Astrocyte (in vitro differentiated cells and primary cell): Measurements from ENCODE around the gene IKZF5. TPM values are rescaled to one million over a fixed set of nuclear protein-coding genes. Genes with fewer than 3 reads are reported as not detected.

ENCODE experiments used
- DNase-seq: peaks from one replicate; pipeline ENCODE4 v3.0.0-alpha.2; 2010; ENCODE audit warnings: low read depth
- FAIRE-seq: peaks from 2 replicates; lab custom pipeline; 2011; peaks lifted over from hg19 to GRCh38; lab: Jason Lieb, UNC
- H2AFZ ChIP-seq: 2 replicates; pipeline ENCODE4 v1.6.0; 2012; ENCODE audit warnings: low read depth, low read length, inconsistent platforms
- H3K27ac ChIP-seq: 2 replicates; pipeline ENCODE4 v1.5.1; 2011; ENCODE audit warnings: low read depth, low read length, inconsistent platforms
- H3K27me3 ChIP-seq: 2 replicates; pipeline ENCODE4 v1.6.0; 2011; ENCODE audit warnings: low read length, inconsistent platforms; ENCODE audit not compliant: insufficient read depth
- H3K36me3 ChIP-seq: 2 replicates; pipeline ENCODE4 v1.5.1; 2011; ENCODE audit warnings: low read length, inconsistent platforms; ENCODE audit not compliant: insufficient read depth
- H3K4me1 ChIP-seq: 2 replicates; pipeline ENCODE4 v1.5.1; 2011; ENCODE audit warnings: low read length, inconsistent platforms; ENCODE audit not compliant: insufficient read depth
- H3K4me2 ChIP-seq: 2 replicates; pipeline ENCODE4 v1.6.0; 2012; ENCODE audit warnings: low read length, inconsistent platforms
- H3K4me3 ChIP-seq: 2 replicates; pipeline ENCODE4 v1.5.1; 2011; ENCODE audit warnings: low read depth, mild to moderate bottlenecking, low read length, inconsistent platforms; ENCODE audit not compliant: insufficient read depth
- H3K79me2 ChIP-seq: 2 replicates; pipeline ENCODE4 v1.6.0; 2012; ENCODE audit warnings: mild to moderate bottlenecking, low read length, inconsistent platforms; ENCODE audit not compliant: insufficient read depth
- H3K9ac ChIP-seq: 2 replicates; pipeline ENCODE4 v1.6.0; 2012; ENCODE audit warnings: mild to moderate bottlenecking, low read length, inconsistent platforms
- H3K9me3 ChIP-seq: 2 replicates; pipeline ENCODE4 v1.5.1; 2012; ENCODE audit warnings: low read depth, mild to moderate bottlenecking, low read length, inconsistent platforms; ENCODE audit not compliant: insufficient read depth
- H4K20me1 ChIP-seq: 2 replicates; pipeline ENCODE4 v1.6.0; 2012; ENCODE audit warnings: low read length, inconsistent platforms; ENCODE audit not compliant: insufficient read depth
- H3K27ac Mint-ChIP-seq: one replicate; pipeline ENCODE4 v1.8.0; 2021; ENCODE audit warnings: mild to moderate bottlenecking, mixed read lengths; ENCODE audit not compliant: unreplicated experiment
- H3K27me3 Mint-ChIP-seq: one replicate; pipeline ENCODE4 v1.8.0; 2021; ENCODE audit warnings: low read depth, mixed read lengths; ENCODE audit not compliant: unreplicated experiment
- H3K36me3 Mint-ChIP-seq: one replicate; pipeline ENCODE4 v1.8.0; 2021; ENCODE audit warnings: low read depth, mixed read lengths; ENCODE audit not compliant: unreplicated experiment
- H3K4me1 Mint-ChIP-seq: one replicate; pipeline ENCODE4 v1.8.0; 2021; ENCODE audit warnings: low read depth, mixed read lengths; ENCODE audit not compliant: unreplicated experiment
- H3K4me3 Mint-ChIP-seq: one replicate; pipeline ENCODE4 v1.8.0; 2021; ENCODE audit warnings: mild to moderate bottlenecking, moderate library complexity, mixed read lengths; ENCODE audit not compliant: unreplicated experiment
- H3K9me3 Mint-ChIP-seq: one replicate; pipeline ENCODE4 v1.8.0; 2021; ENCODE audit warnings: mild to moderate bottlenecking, mixed read lengths; ENCODE audit not compliant: unreplicated experiment
- EZH2 ChIP-seq: IDR thresholded peaks from 2 replicates; pipeline ENCODE4 v1.6.1; 2012; ENCODE audit warnings: mild to moderate bottlenecking, low read length, inconsistent platforms; ENCODE audit not compliant: insufficient read depth
- total RNA-seq: library from RNA; stranded (reverse); gene quantifications from 2 replicates; pipeline ENCODE4 v1.2.1, GENCODE V29; 2021
- TF ChIP-seq, protein P1 (sequence below): IDR thresholded peaks from 2 replicates; pipeline ENCODE4 v1.5.1; 2011; ENCODE audit warnings: low read depth, mild to moderate bottlenecking, inconsistent platforms, low read length, moderate library complexity; ENCODE audit not compliant: insufficient read depth

The IKZF5 gene
- total RNA-seq, 1 donor from 2014 or later, result 10.8 TPM

DNA sequence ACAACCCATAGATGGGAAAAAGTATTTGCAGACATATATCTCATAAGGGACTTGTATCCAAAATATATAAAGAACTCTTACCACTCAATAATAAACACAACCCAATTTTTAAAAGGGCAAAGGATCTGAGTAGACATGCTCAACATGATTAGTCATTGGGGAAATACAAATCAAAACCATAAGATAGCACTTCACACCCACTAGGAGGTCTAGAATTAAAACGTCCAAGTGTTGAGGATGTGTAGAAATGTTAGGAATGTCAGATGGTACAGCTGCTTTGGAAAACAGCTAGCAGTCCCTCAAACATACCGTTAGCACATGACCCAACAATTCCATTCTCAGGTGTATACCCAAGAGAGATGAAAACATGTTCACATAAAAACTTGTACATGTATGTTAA, 20.1 kb downstream of the IKZF5 start:
- no peak for FAIRE-seq
- H3K4me3 ChIP-seq, result no peak overlapping the region
- Mint-ChIP-seq H3K4me1 (peaks cover 5% of the 10 kb centered on the region), H3K9me3 (no peaks in the 10 kb centered on the region), H3K27me3 (no peaks in the 10 kb centered on the region), H3K4me3 (no peak overlapping the region), H3K27ac (peak overlapping the region; percentile 47), H3K36me3 (peaks cover 2% of the 10 kb centered on the region)
- no peaks in the 10 kb centered on the region for H4K20me1 ChIP-seq
- H3K9ac ChIP-seq, result no peak overlapping the region
- H3K4me2 ChIP-seq, result no peak overlapping the region
- no peak for TF ChIP-seq EZH2
- TF ChIP-seq, protein P1, sequence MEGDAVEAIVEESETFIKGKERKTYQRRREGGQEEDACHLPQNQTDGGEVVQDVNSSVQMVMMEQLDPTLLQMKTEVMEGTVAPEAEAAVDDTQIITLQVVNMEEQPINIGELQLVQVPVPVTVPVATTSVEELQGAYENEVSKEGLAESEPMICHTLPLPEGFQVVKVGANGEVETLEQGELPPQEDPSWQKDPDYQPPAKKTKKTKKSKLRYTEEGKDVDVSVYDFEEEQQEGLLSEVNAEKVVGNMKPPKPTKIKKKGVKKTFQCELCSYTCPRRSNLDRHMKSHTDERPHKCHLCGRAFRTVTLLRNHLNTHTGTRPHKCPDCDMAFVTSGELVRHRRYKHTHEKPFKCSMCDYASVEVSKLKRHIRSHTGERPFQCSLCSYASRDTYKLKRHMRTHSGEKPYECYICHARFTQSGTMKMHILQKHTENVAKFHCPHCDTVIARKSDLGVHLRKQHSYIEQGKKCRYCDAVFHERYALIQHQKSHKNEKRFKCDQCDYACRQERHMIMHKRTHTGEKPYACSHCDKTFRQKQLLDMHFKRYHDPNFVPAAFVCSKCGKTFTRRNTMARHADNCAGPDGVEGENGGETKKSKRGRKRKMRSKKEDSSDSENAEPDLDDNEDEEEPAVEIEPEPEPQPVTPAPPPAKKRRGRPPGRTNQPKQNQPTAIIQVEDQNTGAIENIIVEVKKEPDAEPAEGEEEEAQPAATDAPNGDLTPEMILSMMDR, result no peak
- no peak overlapping the region for H3K27ac ChIP-seq
- H3K79me2 ChIP-seq, result no peaks in the 10 kb centered on the region
- H3K4me1 ChIP-seq, result no peaks in the 10 kb centered on the region
- DNase-seq, result no peak
- H3K9me3 ChIP-seq, result no peaks in the 10 kb centered on the region
- H2AFZ ChIP-seq, result no peak overlapping the region
- no peaks in the 10 kb centered on the region for H3K27me3 ChIP-seq
- H3K36me3 ChIP-seq, result peaks cover 3% of the 10 kb centered on the region

DNA sequence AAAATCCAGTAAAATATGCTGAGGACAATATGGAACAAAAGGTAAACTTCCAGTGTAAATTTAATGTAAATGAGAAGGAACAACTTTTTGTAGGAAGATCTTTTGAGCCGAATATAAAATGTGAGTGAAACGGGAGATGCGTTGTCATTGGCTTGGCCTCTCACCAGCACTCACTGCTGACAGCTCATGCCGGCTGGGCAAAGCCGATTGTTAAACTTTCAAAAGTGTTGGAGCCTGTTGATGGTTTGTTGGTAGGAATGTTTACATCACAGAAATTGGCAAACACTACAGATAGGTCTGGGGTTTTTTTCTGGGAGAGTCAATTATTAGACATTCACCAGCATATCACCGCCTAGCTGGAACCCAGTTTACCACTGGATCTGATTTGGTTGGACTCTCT, 22.3 kb downstream of the IKZF5 start:
- H3K4me2 ChIP-seq, result no peak overlapping the region
- peaks cover 5% of the 10 kb centered on the region for H3K4me1 Mint-ChIP-seq
- no peaks in the 10 kb centered on the region for H3K4me1 ChIP-seq
- H3K79me2 ChIP-seq, result peaks cover 3% of the 10 kb centered on the region
- H3K9me3 ChIP-seq, result no peaks in the 10 kb centered on the region
- no peak for FAIRE-seq
- no peak overlapping the region for H2AFZ ChIP-seq
- H3K9me3 Mint-ChIP-seq, result no peaks in the 10 kb centered on the region
- H3K4me3 ChIP-seq, result no peak overlapping the region
- no peak for DNase-seq
- no peak overlapping the region for H3K27ac Mint-ChIP-seq
- no peaks in the 10 kb centered on the region for H4K20me1 ChIP-seq
- peaks cover 2% of the 10 kb centered on the region for H3K36me3 Mint-ChIP-seq
- no peak for TF ChIP-seq EZH2
- TF ChIP-seq, protein P1, result no peak
- no peak overlapping the region for H3K27ac ChIP-seq
- no peak overlapping the region for H3K4me3 Mint-ChIP-seq
- H3K36me3 ChIP-seq, result no peaks in the 10 kb centered on the region
- H3K27me3 ChIP-seq, result no peaks in the 10 kb centered on the region
- no peak overlapping the region for H3K9ac ChIP-seq
- no peaks in the 10 kb centered on the region for H3K27me3 Mint-ChIP-seq

- TF ChIP-seq, protein P1, result no peak
- no peak for TF ChIP-seq EZH2
- Histone ChIP-seq H2AFZ (no peak overlapping the region), H3K27me3 (no peaks in the 10 kb centered on the region), H3K9ac (no peak overlapping the region), H3K27ac (no peak overlapping the region), H3K79me2 (peaks cover 3% of the 10 kb centered on the region), H3K4me1 (peaks cover 7% of the 10 kb centered on the region), H4K20me1 (no peaks in the 10 kb centered on the region), H3K9me3 (no peaks in the 10 kb centered on the region), H3K36me3 (no peaks in the 10 kb centered on the region), H3K4me2 (no peak overlapping the region), H3K4me3 (no peak overlapping the region)
- no peak overlapping the region for H3K4me3 Mint-ChIP-seq
- H3K9me3 Mint-ChIP-seq, result no peaks in the 10 kb centered on the region
- no peak for FAIRE-seq
- no peak for DNase-seq
- peaks cover 2% of the 10 kb centered on the region for H3K4me1 Mint-ChIP-seq
- H3K27ac Mint-ChIP-seq, result no peak overlapping the region
- no peaks in the 10 kb centered on the region for H3K27me3 Mint-ChIP-seq
- peaks cover 2% of the 10 kb centered on the region for H3K36me3 Mint-ChIP-seq
Measured at GRCh38 chr10:122984708-122985107, 23.9 kb downstream of the IKZF5 start.
